GM12801 (cell line): ENCODE results near the gene ADRA2C.

ENCODE experiments used
- CTCF ChIP-seq: IDR thresholded peaks from one replicate; pipeline ENCODE4 v1.5.1; 2011; ENCODE audit warnings: control low read depth; ENCODE audit not compliant: insufficient read length; ENCODE audit errors: extremely low read depth

Gene ADRA2C

DNA sequence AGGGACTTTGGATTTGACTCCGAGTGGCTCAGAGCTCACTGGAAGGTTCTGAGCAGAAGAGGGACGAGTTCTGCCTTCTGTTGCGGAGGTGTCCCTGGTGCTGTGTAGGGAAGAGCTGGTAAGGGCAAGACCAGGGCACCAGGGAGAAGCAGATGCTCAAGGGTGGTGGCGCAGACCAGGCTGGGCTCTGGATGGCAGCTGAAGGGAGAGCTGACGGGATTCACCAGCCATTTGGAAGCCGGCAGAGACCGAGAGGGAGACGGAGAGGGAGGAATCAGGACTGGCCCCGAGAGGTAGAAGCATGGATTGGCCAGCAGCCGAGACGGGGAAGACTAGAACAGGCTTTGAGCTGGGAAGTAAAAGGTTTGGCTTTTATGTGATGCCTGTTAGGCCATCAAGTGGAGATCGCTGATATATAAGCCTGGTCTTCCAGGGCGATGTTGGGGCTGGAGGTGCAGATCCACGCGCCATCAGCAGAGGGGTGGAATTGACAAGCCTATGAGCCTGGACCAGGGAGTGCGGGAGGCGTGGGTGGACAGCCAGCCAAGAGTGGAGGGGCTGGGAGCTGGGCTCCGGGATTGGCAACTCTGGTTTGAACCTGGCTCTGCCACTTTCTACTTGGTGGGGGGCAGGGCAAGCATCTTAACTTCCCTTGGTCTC, 43.4 kb downstream of the ADRA2C start:
- no peak for TF ChIP-seq CTCF

DNA sequence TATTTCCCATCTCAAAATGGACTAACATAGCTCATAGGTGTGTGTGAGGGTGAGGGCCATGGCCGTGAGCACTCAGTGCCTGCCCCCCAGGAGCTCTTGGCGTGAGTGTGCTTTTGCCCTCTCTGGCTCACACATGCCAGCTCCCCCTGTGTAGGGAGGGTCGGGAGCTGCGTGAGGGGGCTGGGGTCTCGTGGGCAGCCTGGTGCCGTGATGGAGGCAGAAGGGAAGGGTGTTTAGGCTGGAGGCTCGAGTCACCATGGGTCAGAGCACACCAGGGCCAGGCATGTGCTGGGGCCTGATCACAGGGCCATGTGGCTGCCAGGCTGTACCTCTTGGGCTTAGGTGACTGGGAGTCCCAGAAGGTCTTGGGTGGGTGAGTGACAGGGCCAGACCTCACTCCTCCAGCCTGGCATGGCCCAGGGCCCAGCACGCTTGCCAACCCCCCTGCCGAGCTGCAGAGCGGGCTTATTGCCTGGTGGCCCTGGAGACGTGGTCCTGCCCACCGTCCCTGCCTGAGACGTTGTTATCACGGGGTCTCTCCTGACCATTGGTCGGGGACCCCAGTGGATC, 44.0 kb downstream of the ADRA2C start:
- TF ChIP-seq CTCF, result no peak

GRCh38 chr4:3810796-3811485, 44.8 kb downstream of the ADRA2C start:
- TF ChIP-seq CTCF, result no peak

DNA sequence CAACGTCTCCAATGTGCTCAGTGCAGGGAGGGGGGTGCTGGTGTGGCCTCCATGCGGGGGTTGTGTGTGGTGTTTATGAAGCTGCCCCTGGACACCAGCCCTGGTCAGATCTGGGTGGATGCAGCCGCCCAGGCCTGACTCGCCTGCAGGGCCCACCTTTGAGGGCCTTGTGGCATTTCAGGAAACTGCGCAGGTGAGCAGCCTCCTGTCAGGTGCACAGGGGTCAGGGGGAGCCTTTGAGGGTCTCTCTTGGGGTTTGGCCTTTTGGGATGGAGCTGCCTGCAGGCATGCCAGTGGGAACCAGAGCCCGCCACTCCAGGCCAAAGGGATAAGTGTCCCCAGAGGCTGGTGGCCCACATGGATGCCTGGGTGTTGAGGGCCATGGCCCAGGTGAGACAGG, 45.4 kb downstream of the ADRA2C start:
- TF ChIP-seq CTCF, result no peak

GRCh38 chr4:3812211-3812934, 46.2 kb downstream of the ADRA2C start:
- TF ChIP-seq CTCF, result no peak

DNA sequence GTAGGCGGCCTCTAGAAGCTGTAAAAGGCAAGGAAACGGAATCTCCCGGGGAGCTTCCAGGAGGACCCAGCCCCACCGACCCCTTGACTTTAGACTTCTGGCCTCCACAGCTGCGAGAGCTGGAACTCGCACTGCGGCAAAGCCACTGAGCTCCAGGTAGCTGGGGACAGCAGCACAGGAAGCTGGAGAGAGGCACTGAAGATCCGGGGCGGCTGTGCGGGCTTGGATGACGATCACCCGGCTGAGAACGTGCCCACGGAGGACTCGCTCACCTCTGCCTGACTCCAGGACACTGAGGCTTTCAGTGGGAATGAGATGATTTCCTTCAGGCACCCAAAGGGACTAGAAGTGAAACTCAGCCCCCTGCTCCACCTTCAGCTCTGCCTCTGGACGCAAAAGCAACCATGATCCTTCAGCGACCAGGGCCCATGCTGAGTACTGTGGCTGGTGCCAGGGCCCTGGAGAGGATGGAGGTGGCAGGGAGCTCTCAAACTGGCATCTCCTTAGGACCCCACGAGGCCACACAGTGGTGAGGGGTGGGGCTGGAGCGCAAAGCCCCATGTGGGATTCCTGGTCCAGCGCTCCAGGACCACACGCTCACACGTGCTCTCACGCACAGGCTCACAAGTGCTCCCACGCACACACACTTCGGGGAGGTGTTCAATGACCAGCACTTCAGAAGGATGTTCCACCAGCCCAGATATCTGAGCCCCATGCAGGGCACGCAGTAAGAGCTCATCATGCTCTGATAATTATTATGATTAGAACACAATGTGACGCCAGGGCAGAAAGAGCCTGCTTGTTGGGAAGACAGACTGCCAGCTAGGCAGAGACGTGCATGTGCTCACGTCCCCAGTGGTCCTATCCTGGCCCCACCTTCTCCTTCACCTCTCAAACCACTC, 47.2 kb downstream of the ADRA2C start:
- TF ChIP-seq CTCF, result no peak

DNA sequence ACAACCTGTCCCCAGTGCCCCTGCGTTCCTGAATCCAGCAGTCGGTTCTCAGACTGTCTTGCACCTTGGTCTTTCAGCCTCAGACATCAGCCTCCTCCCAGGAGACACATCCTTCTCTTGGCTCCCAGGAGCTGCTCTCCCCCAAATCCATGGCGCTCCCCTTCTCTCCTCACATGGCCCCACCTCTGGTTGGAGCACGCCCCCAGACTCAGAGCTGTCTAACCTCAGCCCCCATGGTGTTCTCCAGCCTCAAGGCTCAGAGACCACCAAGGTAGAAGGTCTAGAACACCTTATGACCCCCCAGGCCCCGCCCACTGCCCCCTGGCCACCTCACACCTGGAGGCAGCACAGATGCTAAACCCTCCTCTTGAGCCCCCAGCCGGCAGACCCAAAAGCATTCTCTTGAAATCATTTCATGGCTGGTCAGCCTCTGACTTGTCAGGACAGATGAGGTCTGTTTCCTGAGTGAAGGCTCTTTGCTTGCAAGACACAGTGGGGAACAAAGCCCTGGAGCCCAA, 47.9 kb downstream of the ADRA2C start:
- no peak for TF ChIP-seq CTCF
